NK-92 (cell line): Measurements from ENCODE around the gene EMC8.

Source experiments
- DNase-seq: peaks from one replicate; lab custom pipeline; 2025; ENCODE audit not compliant: unreplicated experiment; lab: John Stamatoyannopoulos, UW

EMC8 gene

GRCh38 chr16:85784813-85785212 is 14.5 kb downstream of the EMC8 start:
- no peak for DNase-seq

- DNase-seq, result no peak
Observed at GRCh38 chr16:85783441-85783840, 15.9 kb downstream of the EMC8 start.

- no peak for DNase-seq
Observed at GRCh38 chr16:85782451-85782850, 16.9 kb downstream of the EMC8 start.

- DNase-seq, result no peak
Observed at GRCh38 chr16:85781695-85782370, 17.5 kb downstream of the EMC8 start.

GRCh38 chr16:85781156-85781555 is 18.2 kb downstream of the EMC8 start:
- no peak for DNase-seq

GRCh38 chr16:85780281-85780680 is 19.1 kb downstream of the EMC8 start:
- DNase-seq, result no peak

GRCh38 chr16:85778873-85779272 is 20.5 kb downstream of the EMC8 start:
- no peak for DNase-seq

- no peak for DNase-seq
Observed at GRCh38 chr16:85777583-85778310, 21.6 kb downstream of the EMC8 start.

GRCh38 chr16:85774811-85775210 is 24.5 kb downstream of the EMC8 start:
- DNase-seq, result no peak

GRCh38 chr16:85774136-85774535 is 25.2 kb downstream of the EMC8 start:
- DNase-seq, result no peak

GRCh38 chr16:85773044-85773443 is 26.3 kb downstream of the EMC8 start:
- DNase-seq, result no peak

- no peak for DNase-seq
Observed at GRCh38 chr16:85770741-85771140, 28.6 kb downstream of the EMC8 start.

GRCh38 chr16:85768199-85768598 is 31.1 kb downstream of the EMC8 start:
- no peak for DNase-seq

GRCh38 chr16:85767531-85767930 is 31.8 kb downstream of the EMC8 start:
- DNase-seq, result no peak

- no peak for DNase-seq
Observed at GRCh38 chr16:85765767-85766166, 33.6 kb downstream of the EMC8 start.

GRCh38 chr16:85765211-85765610 is 34.1 kb downstream of the EMC8 start:
- DNase-seq, result no peak

GRCh38 chr16:85763616-85764015 is 35.7 kb downstream of the EMC8 start:
- no peak for DNase-seq

GRCh38 chr16:85762970-85763369 is 36.4 kb downstream of the EMC8 start:
- DNase-seq, result no peak

- DNase-seq, result no peak
Observed at GRCh38 chr16:85761861-85762260, 37.5 kb downstream of the EMC8 start.

GRCh38 chr16:85759631-85760419 is 39.5 kb downstream of the EMC8 start:
- DNase-seq, result no peak

- DNase-seq, result no peak
Observed at GRCh38 chr16:85759136-85759535, 40.2 kb downstream of the EMC8 start.

GRCh38 chr16:85757341-85757822 is 42.0 kb downstream of the EMC8 start:
- no peak for DNase-seq
